NT2/D1 (cell line): ENCODE results near the gene NAXE.

Experiments
- SUZ12 ChIP-seq: IDR thresholded peaks from 2 replicates; pipeline ENCODE4 v1.6.1; 2011; ENCODE audit not compliant: insufficient read length, insufficient read depth; ENCODE audit errors: extremely low read depth
- YY1 ChIP-seq: IDR thresholded peaks from 2 replicates; pipeline ENCODE4 v1.6.1; 2011; ENCODE audit not compliant: insufficient read length, insufficient read depth
- ZNF274 ChIP-seq: IDR thresholded peaks from 2 replicates; pipeline ENCODE4 v1.6.1; 2011; ENCODE audit warnings: mild to moderate bottlenecking, low read depth, low read length

GRCh38 chr1:156612666-156613065 lies 21.1 kb downstream of the NAXE start:
- no peak for TF ChIP-seq ZNF274
- no peak for TF ChIP-seq YY1
- TF ChIP-seq SUZ12 = no peak
